ENCODE measurements around the gene ZNF778. TPM values are rescaled to one million over a fixed set of nuclear protein-coding genes. Genes with fewer than 3 reads are reported as not detected.

Gene ZNF778
- total and polyA plus RNA-seq, 2 of the 8 experiments (the other 6 are each of a cell fraction or from before 2014, with no cell fraction given): 9.5 to 21.9 TPM

DNA sequence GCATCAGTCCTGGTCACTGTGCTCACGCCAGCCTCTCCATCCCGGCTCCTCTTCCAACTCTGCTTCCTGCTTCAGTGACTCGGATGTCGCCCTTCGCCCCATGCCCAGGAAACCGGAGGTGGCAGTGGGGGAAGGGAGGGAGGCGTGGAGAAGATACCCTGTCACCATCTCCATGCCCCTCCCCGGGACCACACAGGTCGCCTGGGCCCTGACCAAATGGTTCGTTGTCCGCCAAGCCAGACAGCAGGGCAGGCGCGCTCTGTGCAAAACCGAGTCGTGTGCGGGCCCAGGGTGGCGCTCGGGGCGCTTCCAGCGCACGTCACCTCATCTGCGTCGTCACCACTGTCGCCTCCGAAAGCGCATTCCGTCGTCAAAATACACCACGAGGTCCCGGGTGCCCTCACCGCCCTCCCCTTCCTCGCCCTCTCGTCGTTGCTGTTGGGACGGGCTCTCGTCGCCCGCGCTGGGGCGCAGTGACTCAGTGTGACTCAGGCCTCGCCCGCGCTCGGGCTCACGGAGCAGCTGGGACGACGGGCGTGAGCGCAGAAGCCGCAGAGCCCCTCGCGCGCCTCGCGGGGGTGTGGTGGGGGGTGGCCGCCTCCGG lies 39.2 kb downstream of the ZNF778 start:
- peak overlapping the region; percentile 64 to 72 for H3K4me2 ChIP-seq (ENCODE audit: insufficient read depth in 1 of 2, low read depth in 2 of 2, low read length in 2 of 2)
- no peak for TF ChIP-seq EZH2 (IDR thresholded peaks at IDR 0.05; ENCODE audit: low read depth, low read length, severe bottlenecking)
- no peak for TF ChIP-seq SUZ12 (IDR thresholded peaks at IDR 0.05; ENCODE audit: low read length)
- TF ChIP-seq, protein P1, sequence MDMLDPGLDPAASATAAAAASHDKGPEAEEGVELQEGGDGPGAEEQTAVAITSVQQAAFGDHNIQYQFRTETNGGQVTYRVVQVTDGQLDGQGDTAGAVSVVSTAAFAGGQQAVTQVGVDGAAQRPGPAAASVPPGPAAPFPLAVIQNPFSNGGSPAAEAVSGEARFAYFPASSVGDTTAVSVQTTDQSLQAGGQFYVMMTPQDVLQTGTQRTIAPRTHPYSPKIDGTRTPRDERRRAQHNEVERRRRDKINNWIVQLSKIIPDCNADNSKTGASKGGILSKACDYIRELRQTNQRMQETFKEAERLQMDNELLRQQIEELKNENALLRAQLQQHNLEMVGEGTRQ (IDR thresholded peaks at IDR 0.05; ENCODE audit: low read length): no peak
- no peak for TF ChIP-seq TAF7 (optimal IDR thresholded peaks at IDR 0.05; ENCODE audit: borderline replicate concordance, low read depth, low read length)
- no peak for TF ChIP-seq HDAC6 (IDR thresholded peaks at IDR 0.05; ENCODE audit: low read depth, low read length)
- peak; percentile 34 for TF ChIP-seq RNF2 (IDR thresholded peaks at IDR 0.05; ENCODE audit: borderline replicate concordance, low read depth, low read length, missing control alignments, poor library complexity, severe bottlenecking)
- no peak for TF ChIP-seq GTF2F1 (IDR thresholded peaks at IDR 0.05; ENCODE audit: borderline replicate concordance, low read depth, low read length)
- TF ChIP-seq SRF (IDR thresholded peaks at IDR 0.05; ENCODE audit: low read depth, low read length): 0 out of 2 replicates have a peak, but pooled peaks have one; percentile 26
- TF ChIP-seq ZNF274 (IDR thresholded peaks at IDR 0.05; ENCODE audit: borderline replicate concordance, extremely low read depth, low read length): no peak
- peak; percentile 38; the same call in 1 of the 2 replicates for TF ChIP-seq POLR2AphosphoS5 (IDR thresholded peaks at IDR 0.05; ENCODE audit: low read depth, low read length)

More for the DNA sequence above, 39.2 kb downstream of the ZNF778 start:
- Histone ChIP-seq H3K14ac (ENCODE audit: insufficient read length) (no peak overlapping the region), H3K4me1 (replicated peaks in 1 of 4; ENCODE audit: control insufficient read depth in 3 of 4, insufficient read depth in 4 of 4, low read length in 3 of 4) (peaks cover 0 to 7% (median 2%) of the 10 kb centered on the region in 4 experiments; a peak in 4 of 7 replicates), H3K4me3 (ENCODE audit: extremely low read depth in 1 of 4, insufficient read depth in 2 of 4, low read depth in 3 of 4, low read length in 4 of 4) (peak overlapping the region; percentile 27 to 59 (median 36)), H2BK20ac (ENCODE audit: low read length) (no peak overlapping the region), H4K20me1 (replicated peaks in 1 of 2; ENCODE audit: control insufficient read depth in 1 of 2, insufficient read depth in 2 of 2, low read length in 2 of 2) (peaks cover 0 to 4% of the 10 kb centered on the region in 2 experiments), H2BK12ac (ENCODE audit: low read depth, low read length) (0 out of 2 replicates have a peak overlapping the region, but pooled peaks have one; percentile 33), H3K9ac (replicated peaks in 1 of 4; ENCODE audit: extremely low read depth in 1 of 4, low read depth in 3 of 4, low read length in 3 of 4) (peak overlapping the region in 2 of 4 experiments; percentile 34 to 36; a peak in 2 of 7 replicates), H4K91ac (replicated peaks; ENCODE audit: insufficient read length, low read length) (peak overlapping the region; percentile 73), H2BK120ac (replicated peaks; ENCODE audit: low read depth, low read length) (no peak overlapping the region), H3K27me3 (replicated peaks in 1 of 4; ENCODE audit: control insufficient read depth in 3 of 4, extremely low read depth in 1 of 4, insufficient read depth in 3 of 4, low read length in 3 of 4) (peaks cover 4 to 20% (median 15%) of the 10 kb centered on the region in 4 experiments; a peak in 6 of 7 replicates), H2BK5ac (ENCODE audit: low read depth, low read length) (peak overlapping the region; percentile 30; the same call in 1 of the 2 replicates), H2BK15ac (ENCODE audit: low read length) (no peak overlapping the region), H3K23ac (ENCODE audit: insufficient read length) (no peak overlapping the region), H3K56ac (replicated peaks; ENCODE audit: insufficient read length, low read depth, low read length) (no peak overlapping the region), H3K36me3 (ENCODE audit: control insufficient read depth in 2 of 4, insufficient read depth in 4 of 4, low read length in 3 of 4) (no peaks in the 10 kb centered on the region), H3K4ac (replicated peaks; ENCODE audit: insufficient read length, low read depth, low read length) (peak overlapping the region; percentile 69), H4K5ac (ENCODE audit: insufficient read length, low read depth, low read length) (no peak overlapping the region), H3K9me3 (ENCODE audit: insufficient read depth in 2 of 2, low read depth in 1 of 2, low read length in 1 of 2) (no peaks in the 10 kb centered on the region), H3K18ac (ENCODE audit: extremely low read depth, low read length) (peak overlapping the region; percentile 78), H3K79me1 (ENCODE audit: low read depth, low read length) (no peaks in the 10 kb centered on the region), H3K79me2 (ENCODE audit: control insufficient read depth in 1 of 2, insufficient read depth in 2 of 2, low read length in 2 of 2) (no peaks in the 10 kb centered on the region), H2AFZ (ENCODE audit: low read length) (peak overlapping the region; percentile 16; the same call in 1 of the 2 replicates), H3K23me2 (ENCODE audit: low read depth, low read length) (peaks cover 11% of the 10 kb centered on the region; the same call in 1 of the 2 replicates), H3K27ac (ENCODE audit: low read depth, low read length) (no peak overlapping the region), H4K8ac (ENCODE audit: extremely low read depth, insufficient read depth, low read length) (peak overlapping the region; percentile 96), H2AK5ac (ENCODE audit: low read depth, low read length) (no peak overlapping the region)
- no peak for FAIRE-seq
- ChIA-PET CTCF (ENCODE audit: partially characterized antibody) (no interaction called here), POLR2A (ENCODE audit: partially characterized antibody) (interaction anchor here (0.9 to 1.9 kb wide), 5 partner anchors 9 to 30 kb away, joined by 3 to 6 read pairs (median 5); no protein-coding TSS in a partner anchor)
- DNase-seq (ENCODE audit: low read depth in 1 of 2, low spot score in 2 of 2): peak in 1 of 2 experiments; percentile 84
- WGBS, 2 experiments (ENCODE audit: extremely low coverage in 1 of 2, insufficient coverage in 1 of 2, insufficient read length in 1 of 2, insufficient replicate concordance in 2 of 2, low coverage in 1 of 2, low lambda C conversion rate in 2 of 2, missing lambda C conversion rate in 1 of 2): 12% methylated on average over 54 of the region's 57 CpGs; no CpG with 5 or more reads in 1 of the 2 experiments
